H1 (cell line): ENCODE measurements around the gene DSE. TPM values are rescaled to one million over a fixed set of nuclear protein-coding genes. Genes with fewer than 3 reads are reported as not detected.

Experiments used
- CTCF ChIA-PET: fragments of 300-600 bp; sonication (Branson Sonifier 250); formaldehyde crosslinking; loops from one replicate; lab custom pipeline; 2021; ENCODE audit not compliant: partially characterized antibody; lab: Charles Lee
- POLR2A ChIA-PET: fragments of 300-600 bp; sonication (Branson Sonifier 250); formaldehyde crosslinking; loops from one replicate; lab custom pipeline; 2021; ENCODE audit warnings: inconsistent platforms; ENCODE audit not compliant: partially characterized antibody; lab: Charles Lee
- DNase-seq, 2 experiments: peaks; one replicate each; pipeline versions ENCODE4 v3.0.0 to v3.0.0-alpha.2; 2010 to 2022; ENCODE audit warnings: low spot score in 2 of 2, low read depth in 1 of 2, mixed read lengths in 1 of 2
- FAIRE-seq: peaks from 2 replicates; lab custom pipeline; 2011; peaks lifted over from hg19 to GRCh38; lab: Jason Lieb, UNC
- H2AFZ ChIP-seq: 2 replicates; pipeline ENCODE4 v1.8.1; 2012; ENCODE audit warnings: low read length, inconsistent platforms
- H2AK5ac ChIP-seq: 2 replicates; pipeline ENCODE4 v1.6.1; 2013; ENCODE audit warnings: low read depth, low read length
- H2BK120ac ChIP-seq: replicated peaks from 2 replicates; pipeline ENCODE3; 2013; ENCODE audit warnings: low read depth, low read length, inconsistent platforms
- H2BK12ac ChIP-seq: 2 replicates; pipeline ENCODE4 v1.6.1; 2013; ENCODE audit warnings: low read depth, low read length
- H2BK15ac ChIP-seq: 2 replicates; pipeline ENCODE4 v1.6.1; 2013; ENCODE audit warnings: low read length
- H2BK20ac ChIP-seq: 2 replicates; pipeline ENCODE4 v1.6.1; 2013; ENCODE audit warnings: low read length
- H2BK5ac ChIP-seq: 2 replicates; pipeline ENCODE4 v1.6.1; 2013; ENCODE audit warnings: low read depth, low read length
- H3K14ac ChIP-seq: 2 replicates; pipeline ENCODE4 v1.6.1; 2013; ENCODE audit warnings: inconsistent platforms; ENCODE audit not compliant: insufficient read length
- H3K18ac ChIP-seq: 2 replicates; pipeline ENCODE4 v1.6.1; 2013; ENCODE audit warnings: low read length; ENCODE audit errors: extremely low read depth
- H3K23ac ChIP-seq: 2 replicates; pipeline ENCODE4 v1.6.1; 2013; ENCODE audit warnings: inconsistent platforms; ENCODE audit not compliant: insufficient read length
- H3K23me2 ChIP-seq: 2 replicates; pipeline ENCODE4 v1.6.1; 2013; ENCODE audit warnings: low read depth, low read length
- H3K27ac ChIP-seq: 2 replicates; pipeline ENCODE4 v1.6.1; 2011; ENCODE audit warnings: low read depth, low read length, inconsistent platforms
- H3K27me3 ChIP-seq, 4 experiments: replicated peaks in 1 of 4; 1 replicate in 1 of 4; 2 replicates in 3 of 4; pipeline versions ENCODE4 v1.6.1 to v1.8.1; 2011 to 2013; ENCODE audit warnings: low read length in 3 of 4, mild to moderate bottlenecking in 3 of 4, inconsistent platforms in 2 of 4, mixed read lengths in 2 of 4, moderate library complexity in 1 of 4; ENCODE audit not compliant: control insufficient read depth in 3 of 4, insufficient read depth in 3 of 4; ENCODE audit errors: extremely low read depth in 1 of 4
- H3K36me3 ChIP-seq, 4 experiments: 2 replicates each; pipeline versions ENCODE4 v1.6.1 to v1.8.1; 2011 to 2013; ENCODE audit warnings: mild to moderate bottlenecking in 4 of 4, low read length in 3 of 4, moderate library complexity in 2 of 4, control low read depth in 1 of 4, inconsistent platforms in 1 of 4; ENCODE audit not compliant: insufficient read depth in 4 of 4, control insufficient read depth in 2 of 4
- H3K4ac ChIP-seq: replicated peaks from 2 replicates; pipeline ENCODE3; 2013; ENCODE audit warnings: low read length, low read depth, mixed read lengths, inconsistent platforms; ENCODE audit not compliant: insufficient read length
- H3K4me1 ChIP-seq, 4 experiments: replicated peaks in 1 of 4; 1 replicate in 1 of 4; 2 replicates in 3 of 4; pipeline versions ENCODE4 v1.6.1 to v1.8.1; 2011 to 2013; ENCODE audit warnings: low read length in 3 of 4, inconsistent platforms in 2 of 4, mixed read lengths in 1 of 4; ENCODE audit not compliant: insufficient read depth in 4 of 4, control insufficient read depth in 3 of 4
- H3K4me2 ChIP-seq, 2 experiments: 2 replicates each; pipeline versions ENCODE4 v1.6.1 to v1.8.1; 2011 to 2013; ENCODE audit warnings: low read depth in 2 of 2, low read length in 2 of 2, control low read depth in 1 of 2, inconsistent platforms in 1 of 2, mild to moderate bottlenecking in 1 of 2; ENCODE audit not compliant: insufficient read depth in 1 of 2
- H3K4me3 ChIP-seq, 4 experiments: fragments of 200-600, 300-600 bp in 1 of 4; sonication (generic), shearing (Covaris generic), sonication (Bioruptor Twin) in 1 of 4; 2 replicates each; pipeline versions ENCODE4 v1.5.1 to v1.8.1; 2011 to 2016; ENCODE audit warnings: low read length in 4 of 4, low read depth in 3 of 4, control low read depth in 2 of 4, inconsistent platforms in 2 of 4, mild to moderate bottlenecking in 2 of 4, mixed read lengths in 1 of 4, moderate library complexity in 1 of 4; ENCODE audit not compliant: insufficient read depth in 2 of 4; ENCODE audit errors: extremely low read depth in 1 of 4
- H3K56ac ChIP-seq: replicated peaks from 2 replicates; pipeline ENCODE3; 2013; ENCODE audit warnings: low read depth, mild to moderate bottlenecking, mixed read lengths, low read length, inconsistent platforms; ENCODE audit not compliant: insufficient read length
- H3K79me1 ChIP-seq: 2 replicates; pipeline ENCODE4 v1.6.1; 2013; ENCODE audit warnings: low read depth, low read length, control low read depth
- H3K79me2 ChIP-seq, 2 experiments: 2 replicates each; pipeline versions ENCODE4 v1.6.1 to v1.8.1; 2012 to 2013; ENCODE audit warnings: low read length in 2 of 2, mild to moderate bottlenecking in 2 of 2, inconsistent platforms in 1 of 2; ENCODE audit not compliant: insufficient read depth in 2 of 2, control insufficient read depth in 1 of 2
- H3K9ac ChIP-seq, 4 experiments: replicated peaks in 1 of 4; 1 replicate in 1 of 4; 2 replicates in 3 of 4; pipeline versions ENCODE4 v1.6.1 to v1.8.1; 2011 to 2013; ENCODE audit warnings: low read depth in 3 of 4, low read length in 3 of 4, control low read depth in 2 of 4, mild to moderate bottlenecking in 2 of 4, moderate library complexity in 2 of 4, inconsistent platforms in 1 of 4; ENCODE audit errors: extremely low read depth in 1 of 4
- H3K9me3 ChIP-seq, 2 experiments: 2 replicates each; pipeline versions ENCODE4 v1.6.1 to v1.8.1; 2012 to 2013; ENCODE audit warnings: mild to moderate bottlenecking in 2 of 2, moderate library complexity in 2 of 2, control low read depth in 1 of 2, inconsistent platforms in 1 of 2, low read depth in 1 of 2, low read length in 1 of 2, mixed read lengths in 1 of 2; ENCODE audit not compliant: insufficient read depth in 2 of 2
- H4K20me1 ChIP-seq, 2 experiments: replicated peaks in 1 of 2; 2 replicates each; pipeline versions ENCODE3 to v1.8.1; 2011 to 2013; ENCODE audit warnings: inconsistent platforms in 2 of 2, low read length in 2 of 2, mild to moderate bottlenecking in 1 of 2; ENCODE audit not compliant: insufficient read depth in 2 of 2, control insufficient read depth in 1 of 2
- H4K5ac ChIP-seq: 2 replicates; pipeline ENCODE4 v1.6.1; 2013; ENCODE audit warnings: low read length, low read depth, mixed read lengths, inconsistent platforms; ENCODE audit not compliant: insufficient read length
- H4K8ac ChIP-seq: 2 replicates; pipeline ENCODE4 v1.8.0; 2013; ENCODE audit warnings: mild to moderate bottlenecking, moderate library complexity, low read length, inconsistent platforms; ENCODE audit not compliant: insufficient read depth; ENCODE audit errors: extremely low read depth
- H4K91ac ChIP-seq: replicated peaks from 2 replicates; pipeline ENCODE3; 2013; ENCODE audit warnings: low read length, mixed read lengths, inconsistent platforms; ENCODE audit not compliant: insufficient read length
- ASH2L ChIP-seq: fragments of 200-600, 300-600 bp; sonication (generic); IDR thresholded peaks from one replicate; pipeline ENCODE4 v1.7.1; 2017; ENCODE audit warnings: low read length
- BRCA1 ChIP-seq: IDR thresholded peaks from 2 replicates; pipeline ENCODE4 v1.6.1; 2012; ENCODE audit warnings: low read depth, low read length, improper control_type of control experiment
- CTBP2 ChIP-seq: IDR thresholded peaks from 2 replicates; pipeline ENCODE4 v1.7.0; 2011; ENCODE audit warnings: borderline replicate concordance, mild to moderate bottlenecking, moderate library complexity, mixed read lengths, low read length; ENCODE audit not compliant: insufficient read depth, insufficient read length
- E2F6 ChIP-seq: IDR thresholded peaks from 2 replicates; pipeline ENCODE4 v1.6.1; 2012; ENCODE audit warnings: inconsistent platforms
- FOSL1 ChIP-seq: IDR thresholded peaks from 2 replicates; pipeline ENCODE4 v1.6.1; 2011; ENCODE audit warnings: mild to moderate bottlenecking, low read depth, low read length, moderate library complexity; ENCODE audit not compliant: insufficient read depth
- GTF2F1 ChIP-seq: IDR thresholded peaks from 2 replicates; pipeline ENCODE4 v1.6.1; 2012; ENCODE audit warnings: low read depth, low read length, improper control_type of control experiment, borderline replicate concordance
- KDM1A ChIP-seq: fragments of 200-600, 300-600 bp; sonication (generic); IDR thresholded peaks from 2 replicates; pipeline ENCODE4 v1.7.1; 2016; ENCODE audit warnings: mild to moderate bottlenecking, low read length, borderline replicate concordance
- POLR2AphosphoS5 ChIP-seq: IDR thresholded peaks from 2 replicates; pipeline ENCODE4 v1.6.1; 2011; ENCODE audit warnings: low read depth, low read length
- RBBP5 ChIP-seq: IDR thresholded peaks from 2 replicates; pipeline ENCODE4 v1.7.1; 2012; ENCODE audit warnings: low read depth, mild to moderate bottlenecking, inconsistent platforms, low read length, moderate library complexity, borderline replicate concordance
- USF2 ChIP-seq: IDR thresholded peaks from 2 replicates; pipeline ENCODE4 v1.6.1; 2011; ENCODE audit warnings: low read length, improper control_type of control experiment
- YY1 ChIP-seq: IDR thresholded peaks from 2 replicates; pipeline ENCODE4 v1.6.1; 2011; ENCODE audit warnings: low read depth, mild to moderate bottlenecking, low read length
- WGBS, 2 experiments: shearing (Covaris generic) in 1 of 2; methylation state at CpG; one replicate each; pipeline versions ENCODE4 v1.1.6 to v1.1.7; 2013 to 2015; ENCODE audit warnings: low lambda C conversion rate in 2 of 2, mixed read lengths in 2 of 2, inconsistent platforms in 1 of 2, low coverage in 1 of 2, missing lambda C conversion rate in 1 of 2; ENCODE audit not compliant: insufficient replicate concordance in 2 of 2, insufficient coverage in 1 of 2, insufficient read length in 1 of 2; ENCODE audit errors: extremely low coverage in 1 of 2, missing lambda C conversion rate in 1 of 2; 5-methylcytosine and 5-hydroxymethylcytosine counted together
- polyA plus RNA-seq, 7 experiments: library from polyadenylated mRNA; depleted of rRNA in 3 of 7; stranded (reverse) in 5 of 7; unstranded in 2 of 7; fragments of >200 nt in 5 of 7; fragments of 200-250 nt in 2 of 7; gene quantifications; 1 replicate in 5 of 7; 2 replicates in 1 of 7; 4 replicates in 1 of 7; pipeline versions ENCODE4 v1.2.1 to v1.2.3, GENCODE V29; 2011 to 2013; ENCODE audit warnings: missing spikeins in 2 of 7, mixed read lengths in 2 of 7
- total RNA-seq: library from RNA; stranded (reverse); fragmentation: NEBNext Ultra II Directional; extraction: Animal tissue kit (Norgen Biotek cat#: 25700); gene quantifications from 2 replicates; pipeline ENCODE4 v1.2.1, GENCODE V29; 2021

The DSE gene
- total and polyA plus RNA-seq, 2 of the 8 experiments (the other 6 are each of a cell fraction or from before 2014, with no cell fraction given), result 32.5 to 94.4 TPM

- no peaks in the 10 kb centered on the region for H3K23me2 ChIP-seq
- 83% methylated on average over 2 of the region's 2 CpGs; no CpG with 5 or more reads in 1 of the 2 experiments for WGBS, 2 experiments
- no peak overlapping the region for H3K9ac ChIP-seq
- TF ChIP-seq CTBP2 (no peak), FOSL1 (no peak), USF2 (no peak), KDM1A (no peak), ASH2L (no peak), E2F6 (no peak), RBBP5 (no peak), GTF2F1 (no peak), POLR2AphosphoS5 (no peak), YY1 (no peak), BRCA1 (no peak)
Measured at GRCh38 chr6:116398316-116399010, 27.7 kb downstream of the DSE start.

More at GRCh38 chr6:116398316-116399010, 27.7 kb downstream of the DSE start:
- Histone ChIP-seq H4K5ac (no peak overlapping the region), H3K18ac (no peak overlapping the region), H3K4ac (no peak overlapping the region), H3K36me3 (peaks cover 0 to 4% (median 1%) of the 10 kb centered on the region in 4 experiments; a peak in 3 of 8 replicates), H3K9me3 (no peaks in the 10 kb centered on the region), H3K27ac (no peak overlapping the region), H3K4me2 (no peak overlapping the region), H3K4me1 (no peaks in the 10 kb centered on the region; a peak in 1 of 7 replicates), H2BK12ac (no peak overlapping the region), H3K79me1 (no peaks in the 10 kb centered on the region; the same call in 1 of the 2 replicates), H3K14ac (no peak overlapping the region), H2BK15ac (no peak overlapping the region), H3K79me2 (peaks cover 0 to 87% of the 10 kb centered on the region in 2 experiments; a peak in 2 of 4 replicates), H4K91ac (no peak overlapping the region), H3K56ac (no peak overlapping the region), H2AFZ (no peak overlapping the region), H2BK120ac (no peak overlapping the region), H3K27me3 (peaks cover 0 to 2% (median 0%) of the 10 kb centered on the region in 4 experiments; a peak in 1 of 7 replicates), H2BK20ac (no peak overlapping the region), H2AK5ac (no peak overlapping the region), H4K8ac (no peak overlapping the region), H4K20me1 (peaks cover 1 to 4% of the 10 kb centered on the region in 2 experiments), H2BK5ac (no peak overlapping the region), H3K23ac (no peak overlapping the region), H3K4me3 (no peak overlapping the region)
- ChIA-PET CTCF (interaction anchor here (1.1 kb wide), 1 partner anchor 125 kb away, joined by 3 read pairs; no protein-coding TSS in a partner anchor), POLR2A (interaction anchor here (1.0 kb wide), 1 partner anchor 28 kb away, joined by 3 read pairs; no protein-coding TSS in a partner anchor)
- DNase-seq (no peak), FAIRE-seq (no peak)
